Stimulated activated CD8-positive, alpha-beta memory T cell treated with anti-CD3 and anti-CD28 coated beads, Interleukin-2, amount 100 ng/mL, for 1 hour (primary cell): Measurements from ENCODE around the gene SLX9.
"Not testable (repeated sequence)": the region's sequence is repeated elsewhere in the genome, so short reads cannot be mapped to it uniquely, and the experiment has no call there.

Source experiments
- DNase-seq, 2 donors: peaks; one replicate each; pipeline ENCODE4 v3.0.0-alpha.2; 2020; ENCODE audit warnings: low read depth in 2 of 2

SLX9 gene

GRCh38 chr21:45017039-45017960 lies 77.5 kb downstream of the SLX9 start:
- no peak for DNase-seq

GRCh38 chr21:45018131-45019075 lies 78.6 kb downstream of the SLX9 start:
- no peak for DNase-seq

GRCh38 chr21:45019076-45019886 lies 79.5 kb downstream of the SLX9 start:
- no peak for DNase-seq

GRCh38 chr21:45019887-45020537 lies 80.2 kb downstream of the SLX9 start:
- no peak for DNase-seq

- no peak for DNase-seq
These were observed 81.0 kb downstream of the SLX9 start for GRCh38 chr21:45020629-45021427.

GRCh38 chr21:45021428-45022347 lies 81.9 kb downstream of the SLX9 start:
- no peak for DNase-seq

- DNase-seq: no peak
These were observed 82.5 kb downstream of the SLX9 start for GRCh38 chr21:45022348-45022675.

GRCh38 chr21:45022736-45023135 lies 82.9 kb downstream of the SLX9 start:
- no peak for DNase-seq

- DNase-seq: not testable (repeated sequence)
These were observed 84.7 kb downstream of the SLX9 start for GRCh38 chr21:45024516-45024915.

GRCh38 chr21:45026066-45026745 lies 86.4 kb downstream of the SLX9 start:
- no peak for DNase-seq
